ENCODE measurements around the gene SCD. TPM values are rescaled to one million over a fixed set of nuclear protein-coding genes. Genes with fewer than 3 reads are reported as not detected.

Gene SCD
- total and polyA plus RNA-seq, 10 of the 15 experiments (the other 5 are each of a cell fraction or from before 2014, with no cell fraction given), result 68.7 to 279 (median 99.5) TPM

- CTCF ChIA-PET, result interaction anchor here (1.0 kb wide), 1 partner anchor 73 kb away, joined by 3 read pairs; no protein-coding TSS in a partner anchor
- H3K36me3 ChIP-seq (ENCODE audit: control insufficient read depth in 2 of 2, insufficient read depth in 2 of 2, low read length in 1 of 2), result peaks cover 5 to 21% of the 10 kb centered on the region in 2 experiments
- no peak for FAIRE-seq
These were observed 13.2 kb downstream of the SCD start for GRCh38 chr10:100360234-100360633.

More at GRCh38 chr10:100360234-100360633, 13.2 kb downstream of the SCD start:
- TF ChIP-seq FOXK2 (IDR thresholded peaks at IDR 0.05), result no peak
- no peak for TF ChIP-seq CBX5 (IDR thresholded peaks at IDR 0.05; ENCODE audit: low read depth)
- no peak for TF ChIP-seq SREBF2 (IDR thresholded peaks at IDR 0.05; ENCODE audit: low read length)
- no peak for TF ChIP-seq PBX3 (IDR thresholded peaks at IDR 0.05; ENCODE audit: insufficient replicate concordance, low read depth, low read length)
- TF ChIP-seq ZBTB33 (IDR thresholded peaks at IDR 0.05), result no peak
- no peak for TF ChIP-seq RAD51 (IDR thresholded peaks at IDR 0.05)
- TF ChIP-seq JUNB (IDR thresholded peaks at IDR 0.05), result no peak
- TF ChIP-seq ZBTB11 (CRISPR knock-in tag; IDR thresholded peaks at IDR 0.05), result no peak
- TF ChIP-seq USF2 (IDR thresholded peaks at IDR 0.05; ENCODE audit: borderline replicate concordance, low read depth, low read length), result no peak
- no peak for TF ChIP-seq RFX5 (IDR thresholded peaks at IDR 0.05; ENCODE audit: low read depth, low read length)
- no peak for TF ChIP-seq CHD2 (IDR thresholded peaks at IDR 0.05; ENCODE audit: borderline replicate concordance, low read depth, low read length)
- TF ChIP-seq POU2F2 (IDR thresholded peaks at IDR 0.05; ENCODE audit: borderline replicate concordance, low read depth, low read length), result no peak
- TF ChIP-seq MXI1 (IDR thresholded peaks at IDR 0.05; ENCODE audit: low read depth, low read length), result no peak
- TF ChIP-seq CBX3 (IDR thresholded peaks at IDR 0.05; ENCODE audit: borderline replicate concordance, low read depth), result no peak
- in situ Hi-C loops (cut with MboI), result no loop called here
- Histone ChIP-seq H4K20me1 (ENCODE audit: control insufficient read depth, insufficient read depth) (no peaks in the 10 kb centered on the region), H3K9ac (ENCODE audit: control insufficient read depth, insufficient read depth, low read length) (no peak overlapping the region), H2AFZ (ENCODE audit: control insufficient read depth, low read depth, low read length) (no peak overlapping the region), H3K9me3 (replicated peaks; ENCODE audit: control insufficient read depth, insufficient read depth, low read length) (no peaks in the 10 kb centered on the region), H3K27me3 (replicated peaks in 1 of 2; ENCODE audit: control insufficient read depth in 2 of 2, insufficient read depth in 2 of 2, low read length in 1 of 2) (no peaks in the 10 kb centered on the region), H3K79me2 (ENCODE audit: control insufficient read depth, insufficient read depth, low read length) (no peaks in the 10 kb centered on the region), H3K4me3 (no peak overlapping the region), H3K4me1 (ENCODE audit: control insufficient read depth, insufficient read depth, low read length) (no peaks in the 10 kb centered on the region), H3K27ac (ENCODE audit: control insufficient read depth, insufficient read depth) (no peak overlapping the region), H3K4me2 (ENCODE audit: control insufficient read depth, insufficient read depth) (no peak overlapping the region)
- ATAC-seq (no peak), DNase-seq (ENCODE audit: low read depth, low spot score) (no peak)
- no TSS peak for BruUV-seq (replicated peaks)
- ChIA-PET POLR2A (interaction anchor here (1.0 to 1.1 kb wide), 2 partner anchors 10 to 16 kb away, joined by 3 read pairs; no protein-coding TSS in a partner anchor), RAD21 (ENCODE audit: unreplicated experiment) (no interaction called here), SMC1A (ENCODE audit: uncharacterized antibody, unreplicated experiment) (interaction anchor here (0.9 to 1.5 kb wide), 5 partner anchors 9 to 16 kb away, joined by 3 to 5 read pairs (median 5); no protein-coding TSS in a partner anchor)
- intact Hi-C loops (cut with micrococcal nuclease; ENCODE audit: unreplicated experiment), result no loop called here
- 73% methylated on average over 6 of the region's 6 CpGs for WGBS (ENCODE audit: insufficient coverage, insufficient replicate concordance, low lambda C conversion rate, missing lambda C conversion rate)

Measured in GM12878 (cell line).